IPS DF 4.7 (cell line): Measurements from ENCODE around the gene RDX.

Source experiments
- DNase-seq: peaks from one replicate; pipeline ENCODE4 v3.0.0-alpha.2; 2013; ENCODE audit warnings: low spot score; ENCODE audit errors: extremely low read depth

RDX gene

GRCh38 chr11:110131386-110132123, 164.9 kb downstream of the RDX start:
- no peak for DNase-seq

DNA sequence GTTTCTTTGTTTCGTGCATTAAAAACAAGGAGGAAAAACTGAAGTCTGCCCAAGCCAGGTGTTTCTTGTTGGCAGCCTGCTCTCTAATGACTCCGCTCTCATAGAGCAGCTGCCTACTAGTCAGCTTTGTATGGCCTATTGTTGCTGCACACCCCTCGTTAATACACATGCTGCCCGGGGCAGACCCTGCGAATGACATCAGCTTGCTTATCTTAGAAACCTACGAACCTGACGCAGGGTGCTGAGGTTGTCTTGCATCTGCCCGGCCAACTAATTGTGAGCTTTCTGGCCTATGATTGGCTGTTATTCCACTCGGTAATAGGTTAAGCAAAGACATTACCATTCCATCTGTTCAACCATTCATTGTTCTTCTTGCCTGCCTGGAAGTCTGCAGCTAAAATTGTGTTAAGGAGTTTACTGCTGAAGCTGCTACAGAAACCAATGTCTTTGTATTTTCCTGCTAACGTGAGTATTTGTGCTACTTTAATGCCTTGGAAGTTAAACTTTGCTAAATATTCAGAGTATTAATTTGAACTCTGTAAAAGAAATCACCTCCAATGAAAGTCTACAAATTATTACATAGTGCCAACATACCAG, 165.7 kb downstream of the RDX start:
- no peak for DNase-seq

- peak; percentile 14 for DNase-seq
Observed at GRCh38 chr11:110128161-110128560, 168.3 kb downstream of the RDX start.

DNA sequence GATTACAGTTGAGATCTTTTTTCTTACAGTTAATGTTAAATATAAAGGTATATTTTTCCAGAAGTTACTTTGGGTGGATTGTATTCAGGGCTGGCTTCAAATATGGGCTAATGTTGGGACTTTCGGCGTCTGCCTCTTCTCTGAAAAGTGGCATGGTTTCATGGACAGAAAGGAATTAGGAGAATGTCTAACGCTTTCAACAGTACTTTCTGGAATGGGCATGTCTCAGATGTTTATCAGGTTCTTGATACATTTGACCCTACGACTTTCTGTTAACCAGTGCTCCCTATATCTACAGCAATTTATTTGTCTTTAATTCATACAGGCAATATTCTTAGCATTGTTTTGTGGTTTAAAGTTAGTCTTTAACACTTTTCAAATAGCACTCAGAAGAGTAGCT, 169.5 kb downstream of the RDX start:
- DNase-seq: no peak

DNA sequence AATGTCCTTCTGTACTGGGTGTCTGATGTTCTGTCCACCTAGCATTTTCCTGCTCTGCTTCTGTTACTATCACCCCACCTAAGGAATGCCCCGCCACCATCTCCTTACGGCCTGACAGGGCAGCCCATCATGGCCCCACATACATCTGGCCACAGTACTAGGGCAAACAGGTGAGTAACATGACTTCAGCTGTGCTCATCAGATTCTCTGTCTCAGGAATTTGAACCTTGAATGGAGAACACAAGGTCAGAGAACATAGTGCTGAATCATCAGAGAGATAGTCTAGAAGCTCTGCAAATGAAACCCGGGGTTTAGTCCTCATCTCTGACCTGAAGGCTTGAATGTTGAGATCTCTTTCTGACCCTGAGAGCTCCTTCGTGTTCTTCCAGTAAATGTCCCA, 170.8 kb downstream of the RDX start:
- DNase-seq: no peak
